ENCODE measurements around the gene RBM14.

GRCh38 chr11:66612458-66612857 is 4.0 kb upstream of the RBM14 start:
- no peak for TF ChIP-seq ZNF274 (IDR thresholded peaks at IDR 0.05; ENCODE audit: low read depth, low read length)
- TF ChIP-seq YY1 (IDR thresholded peaks at IDR 0.05; ENCODE audit: insufficient read depth, insufficient read length) = no peak

All from NT2/D1 (cell line).